Neural crest cell (in vitro differentiated cells): ENCODE measurements around the gene DCAF6. TPM values are rescaled to one million over a fixed set of nuclear protein-coding genes. Genes with fewer than 3 reads are reported as not detected.

ENCODE experiments used
- DNase-seq: peaks from one replicate; pipeline ENCODE4 v3.0.0; 2021; ENCODE audit warnings: low read depth, mixed read lengths, low spot score
- H3K27ac Mint-ChIP-seq: one replicate; pipeline ENCODE4 v1.8.0; 2021; ENCODE audit warnings: mild to moderate bottlenecking, mixed read lengths; ENCODE audit not compliant: unreplicated experiment
- H3K27me3 Mint-ChIP-seq: 2 replicates; pipeline ENCODE4 v1.8.0; 2021; ENCODE audit warnings: low read depth, mild to moderate bottlenecking, mixed read lengths
- H3K36me3 Mint-ChIP-seq: 2 replicates; pipeline ENCODE4 v1.8.0; 2021; ENCODE audit warnings: low read depth, mild to moderate bottlenecking, mixed read lengths
- H3K4me1 Mint-ChIP-seq: 2 replicates; pipeline ENCODE4 v1.8.0; 2021; ENCODE audit warnings: mixed read lengths
- H3K4me3 Mint-ChIP-seq: one replicate; pipeline ENCODE4 v1.8.0; 2021; ENCODE audit warnings: mild to moderate bottlenecking, mixed read lengths
- H3K9me3 Mint-ChIP-seq: 2 replicates; pipeline ENCODE4 v1.8.0; 2021; ENCODE audit warnings: mixed read lengths
- CTCF ChIP-seq: fragments of 200-600 bp; sonication (generic); conservative IDR thresholded peaks from 2 replicates; pipeline ENCODE4 v1.5.0; 2021; ENCODE audit warnings: antibody characterized with exemption, mild to moderate bottlenecking
- total RNA-seq: library from RNA; stranded (reverse); gene quantifications from 2 replicates; pipeline ENCODE4 v1.2.1, GENCODE V29; 2021

DCAF6 gene
- total RNA-seq, 1 donor from 2014 or later: 15.9 TPM

- H3K9me3 Mint-ChIP-seq: peaks cover 8% of the 10 kb centered on the region
- no peak overlapping the region for H3K4me3 Mint-ChIP-seq
Observed at GRCh38 chr1:167909691-167910180, 26.7 kb upstream of the DCAF6 start.

GRCh38 chr1:167910530-167910929 lies 26.0 kb upstream of the DCAF6 start:
- TF ChIP-seq CTCF: no peak
- Mint-ChIP-seq H3K4me3 (no peak overlapping the region), H3K27ac (no peak overlapping the region), H3K9me3 (peaks cover 8% of the 10 kb centered on the region), H3K27me3 (no peaks in the 10 kb centered on the region), H3K4me1 (peaks cover 12% of the 10 kb centered on the region), H3K36me3 (peaks cover 17% of the 10 kb centered on the region)
- no peak for DNase-seq

More at GRCh38 chr1:167909691-167910180, 26.7 kb upstream of the DCAF6 start:
- H3K36me3 Mint-ChIP-seq: peaks cover 15% of the 10 kb centered on the region
- no peak for TF ChIP-seq CTCF
- H3K4me1 Mint-ChIP-seq: peaks cover 20% of the 10 kb centered on the region
- H3K27ac Mint-ChIP-seq: no peak overlapping the region
- no peaks in the 10 kb centered on the region for H3K27me3 Mint-ChIP-seq
- DNase-seq: no peak

- Mint-ChIP-seq H3K27ac (no peak overlapping the region), H3K9me3 (peaks cover 8% of the 10 kb centered on the region), H3K36me3 (peaks cover 19% of the 10 kb centered on the region), H3K27me3 (no peaks in the 10 kb centered on the region), H3K4me1 (peaks cover 6% of the 10 kb centered on the region), H3K4me3 (no peak overlapping the region)
- no peak for TF ChIP-seq CTCF
- DNase-seq: no peak
Observed at GRCh38 chr1:167911413-167911812, 25.1 kb upstream of the DCAF6 start.

DNA sequence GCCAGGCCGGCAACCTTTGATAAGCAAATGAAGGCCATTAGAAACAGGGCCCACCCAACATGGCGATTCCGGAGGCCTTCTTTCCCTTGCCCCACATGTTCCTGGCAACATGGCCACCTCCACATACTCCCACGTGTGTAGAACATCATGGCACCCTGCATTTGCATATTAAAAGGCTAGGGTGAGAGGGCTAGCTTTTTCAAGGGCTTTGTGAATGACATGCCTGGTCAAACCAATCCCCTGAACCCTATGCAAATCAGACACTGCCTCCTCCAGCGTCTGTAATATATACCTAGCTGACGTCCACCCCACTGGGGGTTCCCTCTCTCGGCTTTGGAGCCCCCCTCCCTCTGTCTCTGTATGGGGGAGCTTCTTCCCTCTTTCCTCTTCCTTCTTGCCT lies 24.2 kb upstream of the DCAF6 start:
- Mint-ChIP-seq H3K9me3 (peaks cover 8% of the 10 kb centered on the region), H3K4me3 (no peak overlapping the region), H3K27ac (no peak overlapping the region), H3K27me3 (no peaks in the 10 kb centered on the region), H3K36me3 (peaks cover 22% of the 10 kb centered on the region), H3K4me1 (peaks cover 6% of the 10 kb centered on the region)
- no peak for DNase-seq
- TF ChIP-seq CTCF: no peak

GRCh38 chr1:167913895-167914496 lies 22.5 kb upstream of the DCAF6 start, which contains the start of gene ADCY10:
Gene ADCY10, minus strand, starts transcription at chr1:167914134. Its CDS starts 8,994 bp downstream, at chr1:167905140.
- DNase-seq: no peak
- no peak for TF ChIP-seq CTCF
- Mint-ChIP-seq H3K27me3 (no peaks in the 10 kb centered on the region), H3K36me3 (peaks cover 19% of the 10 kb centered on the region), H3K4me1 (peaks cover 6% of the 10 kb centered on the region), H3K9me3 (peaks cover 5% of the 10 kb centered on the region), H3K27ac (no peak within 1 kb of the TSS), H3K4me3 (no peak within 1 kb of the TSS)
